ENCODE results near the gene ENTREP1.

The ENTREP1 gene

GRCh38 chr9:69332067-69332685, 7.2 kb downstream of the ENTREP1 start:
- no peak overlapping the region for H3K27ac Mint-ChIP-seq
- no peak overlapping the region for H3K4me3 Mint-ChIP-seq
- no peaks in the 10 kb centered on the region for H3K4me1 Mint-ChIP-seq (ENCODE audit: low read depth)
- peaks cover 28% of the 10 kb centered on the region for H3K27me3 Mint-ChIP-seq (ENCODE audit: low read depth)
- no peak for DNase-seq (ENCODE audit: low spot score)
- H3K9me3 Mint-ChIP-seq, result no peaks in the 10 kb centered on the region
- no peaks in the 10 kb centered on the region for H3K36me3 Mint-ChIP-seq (ENCODE audit: low read depth)

DNA sequence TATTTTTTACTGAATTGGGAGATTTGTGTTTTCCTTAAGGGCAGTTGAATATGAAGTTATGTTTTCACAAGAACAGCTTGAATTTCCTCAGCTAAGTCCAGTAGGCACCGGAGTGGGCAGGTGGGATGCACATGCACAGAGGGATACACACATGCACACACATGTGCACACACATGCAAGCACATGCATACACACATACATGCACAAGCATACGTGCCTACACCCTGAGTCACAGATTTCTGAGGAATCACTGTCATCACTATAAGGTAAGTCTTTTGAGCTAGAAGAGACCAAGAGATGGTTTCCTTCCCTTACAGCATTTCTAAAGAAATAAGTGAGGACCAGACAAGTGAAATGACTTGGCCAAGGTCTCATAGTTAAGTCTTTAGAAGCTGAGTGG, 8.7 kb downstream of the ENTREP1 start:
- Mint-ChIP-seq H3K9me3 (no peaks in the 10 kb centered on the region), H3K36me3 (ENCODE audit: low read depth) (no peaks in the 10 kb centered on the region), H3K4me1 (ENCODE audit: low read depth) (no peaks in the 10 kb centered on the region), H3K27me3 (ENCODE audit: low read depth) (peaks cover 16% of the 10 kb centered on the region), H3K4me3 (no peak overlapping the region), H3K27ac (no peak overlapping the region)
- DNase-seq (ENCODE audit: low spot score), result no peak

DNA sequence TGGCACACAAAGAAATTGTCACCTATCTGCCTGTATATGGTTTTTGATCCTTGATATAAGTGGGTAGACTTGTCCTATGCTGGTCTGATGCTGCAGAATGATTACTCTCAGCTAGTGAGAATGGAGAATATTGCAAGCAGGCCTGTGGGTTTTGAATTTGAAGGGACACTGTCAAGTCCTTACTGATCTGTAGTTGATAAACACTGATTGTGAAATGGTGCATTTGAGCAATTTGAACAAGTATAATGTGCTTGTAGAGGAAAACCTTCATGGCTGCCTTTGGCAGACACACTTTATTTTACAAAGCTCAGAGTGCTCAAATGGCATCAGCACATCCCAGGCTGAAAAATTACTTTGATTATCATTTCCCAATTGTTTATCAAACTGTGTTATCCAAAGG, 9.3 kb downstream of the ENTREP1 start:
- no peaks in the 10 kb centered on the region for H3K9me3 Mint-ChIP-seq
- H3K27ac Mint-ChIP-seq, result no peak overlapping the region
- no peak overlapping the region for H3K4me3 Mint-ChIP-seq
- H3K4me1 Mint-ChIP-seq (ENCODE audit: low read depth), result no peaks in the 10 kb centered on the region
- DNase-seq (ENCODE audit: low spot score), result no peak
- H3K36me3 Mint-ChIP-seq (ENCODE audit: low read depth), result no peaks in the 10 kb centered on the region
- H3K27me3 Mint-ChIP-seq (ENCODE audit: low read depth), result peaks cover 14% of the 10 kb centered on the region

DNA sequence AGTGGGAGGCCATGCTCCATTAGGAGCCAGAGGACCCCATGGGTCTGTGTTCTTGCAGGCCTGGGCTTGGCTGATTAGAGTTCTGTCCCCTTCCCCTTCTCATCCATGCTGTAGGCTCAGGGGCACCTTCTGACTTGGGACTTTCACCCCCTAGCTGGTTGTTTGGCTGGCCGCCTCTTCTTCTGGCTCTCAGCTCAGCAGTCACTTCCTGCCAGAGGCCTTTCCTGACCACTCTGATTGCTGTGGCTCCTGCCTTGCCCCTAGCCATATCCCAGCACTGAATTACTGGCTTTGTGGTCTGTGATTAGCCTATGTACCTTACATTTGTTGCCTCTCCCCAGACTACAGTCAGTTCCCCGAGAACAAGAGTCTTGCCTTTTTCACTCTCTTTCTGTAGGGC, 14.6 kb downstream of the ENTREP1 start:
- no peak overlapping the region for H3K27ac Mint-ChIP-seq
- H3K4me1 Mint-ChIP-seq (ENCODE audit: low read depth), result no peaks in the 10 kb centered on the region
- no peak overlapping the region for H3K4me3 Mint-ChIP-seq
- H3K27me3 Mint-ChIP-seq (ENCODE audit: low read depth), result peaks cover 7% of the 10 kb centered on the region
- H3K36me3 Mint-ChIP-seq (ENCODE audit: low read depth), result no peaks in the 10 kb centered on the region
- no peaks in the 10 kb centered on the region for H3K9me3 Mint-ChIP-seq
- no peak for DNase-seq (ENCODE audit: low spot score)

DNA sequence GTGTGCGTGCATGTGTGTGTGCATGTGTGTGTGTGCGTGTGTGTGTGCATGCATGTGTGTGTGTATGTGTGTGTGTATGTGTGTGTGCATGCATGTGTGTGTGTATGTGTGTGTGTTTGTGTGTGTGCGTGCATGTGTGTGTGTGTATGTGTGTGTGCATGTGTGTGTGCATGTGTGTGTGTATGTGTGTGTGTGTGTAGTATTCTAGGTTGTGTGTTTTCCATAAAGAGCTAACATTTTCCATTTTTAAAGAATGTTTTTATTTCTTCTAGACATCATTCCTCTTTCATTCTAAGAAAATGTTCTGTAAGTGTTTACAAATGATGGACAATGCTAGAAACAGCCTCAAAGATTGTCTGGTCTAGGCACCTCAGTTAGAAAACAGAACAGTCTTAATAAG, 15.6 kb downstream of the ENTREP1 start:
- Mint-ChIP-seq H3K4me3 (no peak overlapping the region), H3K27ac (no peak overlapping the region), H3K36me3 (ENCODE audit: low read depth) (no peaks in the 10 kb centered on the region), H3K9me3 (no peaks in the 10 kb centered on the region), H3K4me1 (ENCODE audit: low read depth) (no peaks in the 10 kb centered on the region), H3K27me3 (ENCODE audit: low read depth) (peaks cover 7% of the 10 kb centered on the region)
- DNase-seq (ENCODE audit: low spot score), result no peak

- Mint-ChIP-seq H3K4me1 (ENCODE audit: low read depth) (no peaks in the 10 kb centered on the region), H3K4me3 (no peak overlapping the region), H3K36me3 (ENCODE audit: low read depth) (no peaks in the 10 kb centered on the region), H3K27me3 (ENCODE audit: low read depth) (peaks cover 7% of the 10 kb centered on the region), H3K9me3 (no peaks in the 10 kb centered on the region), H3K27ac (no peak overlapping the region)
- DNase-seq (ENCODE audit: low spot score), result no peak
These were observed 17.8 kb downstream of the ENTREP1 start for GRCh38 chr9:69342769-69343168.

DNA sequence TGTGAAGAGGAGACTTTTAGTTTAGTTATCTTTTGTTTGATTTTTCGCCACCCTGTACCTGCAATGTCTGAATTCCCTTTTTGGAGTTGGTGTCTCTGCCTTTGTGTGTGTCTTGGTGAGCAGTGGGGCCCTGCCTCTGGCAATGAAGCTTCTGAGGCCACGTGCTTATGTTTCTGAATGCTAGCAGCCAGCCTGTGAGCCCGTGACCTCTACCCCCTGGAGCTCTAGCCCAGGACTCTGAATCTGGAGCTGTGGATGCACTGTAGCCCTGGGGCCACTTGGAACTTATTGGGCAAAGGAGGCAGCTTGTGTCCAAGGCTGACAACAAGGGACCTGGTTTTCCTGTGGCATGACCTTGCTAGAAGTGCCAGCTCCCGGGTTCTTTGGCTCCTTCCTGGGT, 19.4 kb downstream of the ENTREP1 start:
- no peaks in the 10 kb centered on the region for H3K4me1 Mint-ChIP-seq (ENCODE audit: low read depth)
- no peaks in the 10 kb centered on the region for H3K36me3 Mint-ChIP-seq (ENCODE audit: low read depth)
- H3K27me3 Mint-ChIP-seq (ENCODE audit: low read depth), result peaks cover 7% of the 10 kb centered on the region
- DNase-seq (ENCODE audit: low spot score), result no peak
- no peak overlapping the region for H3K4me3 Mint-ChIP-seq
- no peak overlapping the region for H3K27ac Mint-ChIP-seq
- no peaks in the 10 kb centered on the region for H3K9me3 Mint-ChIP-seq

- Mint-ChIP-seq H3K27me3 (ENCODE audit: low read depth) (peaks cover 11% of the 10 kb centered on the region), H3K4me1 (ENCODE audit: low read depth) (no peaks in the 10 kb centered on the region), H3K36me3 (ENCODE audit: low read depth) (no peaks in the 10 kb centered on the region), H3K27ac (no peak overlapping the region), H3K4me3 (no peak overlapping the region), H3K9me3 (no peaks in the 10 kb centered on the region)
- DNase-seq (ENCODE audit: low spot score), result no peak
These were observed 21.8 kb downstream of the ENTREP1 start for GRCh38 chr9:69346596-69347390.

DNA sequence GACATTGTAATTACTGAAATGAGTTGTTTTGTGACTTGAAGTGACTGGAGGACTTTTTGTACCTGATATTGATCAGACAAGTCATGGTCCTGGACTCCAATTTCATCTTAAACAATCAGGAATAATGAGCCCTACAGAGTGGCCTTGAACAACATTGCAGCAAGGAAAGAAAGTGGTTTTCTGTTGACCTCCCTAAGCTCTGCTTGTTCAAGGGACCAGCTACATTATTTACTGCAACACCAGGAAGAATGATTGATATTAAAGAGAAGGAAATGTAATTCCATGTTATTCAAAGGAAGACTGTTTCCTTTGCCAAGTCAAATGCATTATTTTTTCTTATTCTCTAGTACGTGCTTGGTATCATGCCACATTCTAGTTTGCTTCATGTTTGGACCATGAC, 22.6 kb downstream of the ENTREP1 start:
- Mint-ChIP-seq H3K4me3 (no peak overlapping the region), H3K4me1 (ENCODE audit: low read depth) (no peaks in the 10 kb centered on the region), H3K27ac (no peak overlapping the region), H3K27me3 (ENCODE audit: low read depth) (peaks cover 8% of the 10 kb centered on the region), H3K36me3 (ENCODE audit: low read depth) (no peaks in the 10 kb centered on the region), H3K9me3 (no peaks in the 10 kb centered on the region)
- DNase-seq (ENCODE audit: low spot score), result no peak

GRCh38 chr9:69351227-69351626, 26.2 kb downstream of the ENTREP1 start:
- Mint-ChIP-seq H3K27me3 (ENCODE audit: low read depth) (peaks cover 4% of the 10 kb centered on the region), H3K27ac (no peak overlapping the region), H3K36me3 (ENCODE audit: low read depth) (no peaks in the 10 kb centered on the region), H3K4me3 (no peak overlapping the region), H3K4me1 (ENCODE audit: low read depth) (no peaks in the 10 kb centered on the region), H3K9me3 (no peaks in the 10 kb centered on the region)
- DNase-seq (ENCODE audit: low spot score), result no peak

DNA sequence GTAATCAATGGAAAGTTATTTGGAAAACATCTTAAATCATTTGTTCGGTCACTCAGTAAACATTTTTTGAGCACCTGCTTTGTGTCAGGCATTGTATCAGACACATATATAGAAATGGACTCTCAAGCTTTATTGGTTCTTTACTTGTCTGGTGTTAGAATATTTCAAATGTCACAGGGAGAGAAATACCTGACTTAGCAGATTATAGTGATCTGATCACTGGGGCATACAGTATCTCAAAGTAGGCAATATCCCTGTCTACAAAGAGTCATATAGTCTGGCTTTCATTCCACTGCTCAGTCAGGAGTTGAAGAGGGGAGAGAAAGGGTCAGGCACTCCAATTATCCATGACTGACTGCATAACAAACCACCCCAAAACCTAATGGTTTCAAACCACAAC, 30.2 kb downstream of the ENTREP1 start:
- peaks cover 4% of the 10 kb centered on the region for H3K27me3 Mint-ChIP-seq (ENCODE audit: low read depth)
- H3K27ac Mint-ChIP-seq, result no peak overlapping the region
- no peak overlapping the region for H3K4me3 Mint-ChIP-seq
- no peaks in the 10 kb centered on the region for H3K9me3 Mint-ChIP-seq
- DNase-seq (ENCODE audit: low spot score), result no peak
- no peaks in the 10 kb centered on the region for H3K36me3 Mint-ChIP-seq (ENCODE audit: low read depth)
- no peaks in the 10 kb centered on the region for H3K4me1 Mint-ChIP-seq (ENCODE audit: low read depth)

DNA sequence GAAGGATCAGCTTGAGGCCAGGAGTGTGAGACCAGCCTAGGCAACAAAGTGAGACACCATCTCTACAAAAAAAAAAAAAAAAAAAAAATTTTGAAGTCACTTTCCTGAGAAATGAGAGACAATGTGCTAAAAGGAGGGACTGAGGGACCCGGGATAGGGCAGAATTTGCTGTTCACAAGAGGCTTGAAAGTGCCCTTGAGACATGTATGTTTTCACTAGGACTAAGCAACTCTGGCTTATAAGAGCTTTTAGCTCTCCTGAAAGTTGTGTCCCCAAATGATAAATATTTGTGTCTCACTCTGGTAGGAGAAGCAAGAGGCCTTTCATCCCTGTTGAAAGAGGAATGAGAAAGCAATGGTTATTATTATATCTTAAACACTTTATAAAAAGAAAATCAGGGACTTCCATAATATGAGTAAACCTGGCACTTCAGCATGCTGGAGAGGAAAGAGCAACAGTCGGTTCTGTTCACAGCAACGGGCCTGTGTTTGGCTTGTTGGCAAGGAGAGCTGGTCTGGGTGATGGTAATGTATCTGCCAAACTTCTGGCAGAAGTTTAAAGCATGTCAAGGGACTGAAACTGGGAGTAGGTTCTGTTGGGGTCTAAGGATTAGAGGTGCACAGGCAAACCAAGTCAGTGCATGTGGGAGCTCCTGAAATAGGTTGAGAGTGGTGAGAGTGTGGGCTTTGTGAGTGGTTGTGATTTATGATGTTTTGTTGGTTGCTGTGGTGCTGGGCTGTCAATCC, 32.2 kb downstream of the ENTREP1 start:
- no peaks in the 10 kb centered on the region for H3K4me1 Mint-ChIP-seq (ENCODE audit: low read depth)
- no peak for DNase-seq (ENCODE audit: low spot score)
- H3K27me3 Mint-ChIP-seq (ENCODE audit: low read depth), result peaks cover 4% of the 10 kb centered on the region
- no peak overlapping the region for H3K4me3 Mint-ChIP-seq
- H3K9me3 Mint-ChIP-seq, result no peaks in the 10 kb centered on the region
- H3K36me3 Mint-ChIP-seq (ENCODE audit: low read depth), result no peaks in the 10 kb centered on the region
- no peak overlapping the region for H3K27ac Mint-ChIP-seq

GRCh38 chr9:69357821-69358220, 32.8 kb downstream of the ENTREP1 start:
- no peaks in the 10 kb centered on the region for H3K9me3 Mint-ChIP-seq
- no peaks in the 10 kb centered on the region for H3K36me3 Mint-ChIP-seq (ENCODE audit: low read depth)
- H3K4me1 Mint-ChIP-seq (ENCODE audit: low read depth), result no peaks in the 10 kb centered on the region
- no peak overlapping the region for H3K4me3 Mint-ChIP-seq
- DNase-seq (ENCODE audit: low spot score), result no peak
- no peak overlapping the region for H3K27ac Mint-ChIP-seq
- H3K27me3 Mint-ChIP-seq (ENCODE audit: low read depth), result peaks cover 4% of the 10 kb centered on the region

DNA sequence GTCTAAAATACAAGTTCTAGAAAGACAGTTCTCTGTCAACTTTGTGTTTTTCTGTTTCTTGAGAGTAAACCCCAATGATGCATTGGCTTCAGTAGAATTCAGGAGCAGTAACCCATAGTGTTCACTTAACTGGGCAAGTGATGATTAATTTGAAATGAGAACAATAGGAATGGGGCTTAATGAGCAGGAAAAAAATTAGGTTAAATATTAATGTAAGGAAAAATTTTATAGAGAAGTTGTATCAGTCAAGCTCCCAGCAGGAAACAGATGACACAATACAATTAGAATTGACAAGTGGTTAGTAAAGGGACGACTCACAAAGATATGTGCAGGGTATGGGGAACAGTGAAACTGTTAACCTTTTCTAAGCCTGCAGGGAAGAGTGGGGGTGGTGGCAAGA, 38.2 kb downstream of the ENTREP1 start:
- H3K4me3 Mint-ChIP-seq, result no peak overlapping the region
- no peaks in the 10 kb centered on the region for H3K36me3 Mint-ChIP-seq (ENCODE audit: low read depth)
- no peaks in the 10 kb centered on the region for H3K4me1 Mint-ChIP-seq (ENCODE audit: low read depth)
- no peaks in the 10 kb centered on the region for H3K9me3 Mint-ChIP-seq
- no peak for DNase-seq (ENCODE audit: low spot score)
- no peak overlapping the region for H3K27ac Mint-ChIP-seq
- H3K27me3 Mint-ChIP-seq (ENCODE audit: low read depth), result peaks cover 4% of the 10 kb centered on the region

Data from T-helper 2 cell treated with Interferon-gamma antibody and Interleukin-4, amounts not matched to agents 5 μg/mL and 100 μg/mL, for 36 hours (primary cell).